Common myeloid progenitor, CD34-positive (primary cell): ENCODE measurements around the gene SLC9A8.
"Not testable (repeated sequence)": the region's sequence is repeated elsewhere in the genome, so short reads cannot be mapped to it uniquely, and the experiment has no call there.

Experiments
- CTCF ChIA-PET: fragments of 350-600 bp; sonication (Branson Sonifier 250); formaldehyde crosslinking; loops from one replicate; lab custom pipeline; 2021; ENCODE audit warnings: antibody characterized with exemption; lab: Charles Lee
- POLR2A ChIA-PET: fragments of 350-600 bp; sonication (Branson Sonifier 250); formaldehyde crosslinking; loops from one replicate; lab custom pipeline; 2021; ENCODE audit warnings: antibody characterized with exemption; lab: Charles Lee
- DNase-seq, 3 donors: peaks; one replicate each; pipeline versions ENCODE4 v3.0.0 to v3.0.0-alpha.2; 2013
- H3K27ac ChIP-seq, 2 experiments: 1 replicate in 1 of 2; 2 replicates in 1 of 2; pipeline ENCODE4 v1.7.0; 2013; ENCODE audit warnings: inconsistent platforms in 2 of 2, low read length in 2 of 2, mild to moderate bottlenecking in 2 of 2, low read depth in 1 of 2, moderate library complexity in 1 of 2; ENCODE audit not compliant: severe bottlenecking in 2 of 2, insufficient read depth in 1 of 2, poor library complexity in 1 of 2
- H3K27me3 ChIP-seq, 5 experiments: replicated peaks in 2 of 5; 1 replicate in 3 of 5; 2 replicates in 2 of 5; pipeline versions ENCODE4 v1.6.1 to v1.7.0; 2013; ENCODE audit warnings: low read length in 4 of 5, mild to moderate bottlenecking in 2 of 5, moderate library complexity in 2 of 5, inconsistent platforms in 1 of 5; ENCODE audit not compliant: insufficient read depth in 5 of 5, control insufficient read depth in 4 of 5
- H3K36me3 ChIP-seq, 4 experiments: 1 replicate in 2 of 4; 2 replicates in 2 of 4; pipeline versions ENCODE4 v1.6.1 to v1.7.0; 2013; ENCODE audit warnings: low read length in 3 of 4, control low read depth in 1 of 4, mild to moderate bottlenecking in 1 of 4; ENCODE audit not compliant: control insufficient read depth in 4 of 4, insufficient read depth in 4 of 4
- H3K4me1 ChIP-seq, 4 experiments: 1 replicate in 3 of 4; 2 replicates in 1 of 4; pipeline versions ENCODE4 v1.6.1 to v1.7.1; 2013; ENCODE audit warnings: low read length in 3 of 4, mild to moderate bottlenecking in 3 of 4, control low read depth in 1 of 4, inconsistent platforms in 1 of 4, moderate library complexity in 1 of 4; ENCODE audit not compliant: control insufficient read depth in 4 of 4, insufficient read depth in 4 of 4; ENCODE audit errors: control extremely low read depth in 1 of 4
- H3K4me3 ChIP-seq, 7 experiments: 1 replicate in 4 of 7; 2 replicates in 3 of 7; pipeline versions ENCODE4 v1.5.1 to v1.7.0; 2013; ENCODE audit warnings: mild to moderate bottlenecking in 7 of 7, low read length in 6 of 7, moderate library complexity in 6 of 7, inconsistent platforms in 2 of 7, low read depth in 2 of 7, control low read depth in 1 of 7; ENCODE audit not compliant: insufficient read depth in 4 of 7, control insufficient read depth in 1 of 7; ENCODE audit errors: extremely low read depth in 1 of 7
- H3K9me3 ChIP-seq, 5 experiments: 1 replicate in 4 of 5; 2 replicates in 1 of 5; pipeline versions ENCODE4 v1.6.1 to v1.7.1; 2013; ENCODE audit warnings: low read length in 4 of 5, mild to moderate bottlenecking in 2 of 5, inconsistent platforms in 1 of 5, low read depth in 1 of 5, moderate library complexity in 1 of 5; ENCODE audit not compliant: control insufficient read depth in 4 of 5, insufficient read depth in 2 of 5; ENCODE audit errors: control extremely low read depth in 1 of 5
- WGBS: methylation state at CpG from one replicate; pipeline ENCODE4 v1.1.5; 2013; ENCODE audit not compliant: insufficient coverage; 5-methylcytosine and 5-hydroxymethylcytosine counted together

SLC9A8 gene

GRCh38 chr20:49891476-49892110, 79.0 kb downstream of the SLC9A8 start:
- H3K4me3 ChIP-seq: no peak overlapping the region
- ChIA-PET POLR2A (no interaction called here), CTCF (interaction anchor here (1.0 kb wide), 1 partner anchor 22 kb away, joined by 3 read pairs; no protein-coding TSS in a partner anchor)
- no peaks in the 10 kb centered on the region for H3K9me3 ChIP-seq
- H3K4me1 ChIP-seq: peaks cover 0 to 34% (median 12%) of the 10 kb centered on the region in 4 experiments
- 97% methylated on average over 10 of the region's 13 CpGs for WGBS
- no peaks in the 10 kb centered on the region for H3K27me3 ChIP-seq
- peaks cover 0 to 26% (median 14%) of the 10 kb centered on the region in 4 experiments for H3K36me3 ChIP-seq
- no peak overlapping the region for H3K27ac ChIP-seq
- no peak for DNase-seq

- no peak for DNase-seq
- Histone ChIP-seq H3K27me3 (no peaks in the 10 kb centered on the region), H3K27ac (no peak overlapping the region), H3K4me3 (no peak overlapping the region), H3K9me3 (no peaks in the 10 kb centered on the region), H3K4me1 (peaks cover 0 to 34% (median 12%) of the 10 kb centered on the region in 4 experiments), H3K36me3 (peaks cover 0 to 20% (median 9%) of the 10 kb centered on the region in 4 experiments)
- 85% methylated on average over 7 of the region's 9 CpGs for WGBS
- CTCF ChIA-PET: interaction anchor here (1.0 to 1.4 kb wide), 3 partner anchors 17 to 87 kb away, joined by 3 to 5 read pairs (median 4); no protein-coding TSS in a partner anchor
- POLR2A ChIA-PET: no interaction called here
These were observed 79.6 kb downstream of the SLC9A8 start for GRCh38 chr20:49892260-49892659.

- DNase-seq: no peak
- POLR2A ChIA-PET: no interaction called here
- no peak overlapping the region for H3K27ac ChIP-seq
- CTCF ChIA-PET: interaction anchor here (1.0 to 1.4 kb wide), 3 partner anchors 17 to 86 kb away, joined by 3 to 5 read pairs (median 4); no protein-coding TSS in a partner anchor
- peaks cover 0 to 14% (median 5%) of the 10 kb centered on the region in 4 experiments for H3K36me3 ChIP-seq
- WGBS: 91% methylated on average over 9 of the region's 11 CpGs
- peaks cover 0 to 34% (median 12%) of the 10 kb centered on the region in 4 experiments for H3K4me1 ChIP-seq
- H3K4me3 ChIP-seq: no peak overlapping the region
- no peaks in the 10 kb centered on the region for H3K27me3 ChIP-seq
- H3K9me3 ChIP-seq: no peaks in the 10 kb centered on the region
These were observed 80.2 kb downstream of the SLC9A8 start for GRCh38 chr20:49892817-49893216.

- CTCF ChIA-PET: interaction anchor here (1.2 to 1.4 kb wide), 2 partner anchors 16 to 86 kb away, joined by 4 to 5 read pairs; no protein-coding TSS in a partner anchor
- WGBS: 95% methylated on average over 9 of the region's 12 CpGs
These were observed 80.8 kb downstream of the SLC9A8 start for GRCh38 chr20:49893242-49894072.

GRCh38 chr20:49894073-49894470, 81.4 kb downstream of the SLC9A8 start:
- CTCF ChIA-PET: interaction anchor here (0.6 kb wide), 1 partner anchor 13 kb away, joined by 3 read pairs; no protein-coding TSS in a partner anchor
- Histone ChIP-seq H3K27me3 (no peaks in the 10 kb centered on the region), H3K4me1 (peaks cover 0 to 29% (median 8%) of the 10 kb centered on the region in 4 experiments), H3K9me3 (no peaks in the 10 kb centered on the region), H3K36me3 (peaks cover 0 to 9% (median 2%) of the 10 kb centered on the region in 4 experiments), H3K27ac (no peak overlapping the region), H3K4me3 (no peak overlapping the region)
- no peak for DNase-seq
- POLR2A ChIA-PET: no interaction called here
- WGBS: 100% methylated on average over 1 of the region's 6 CpGs

More at GRCh38 chr20:49893242-49894072, 80.8 kb downstream of the SLC9A8 start:
- Histone ChIP-seq H3K27ac (no peak overlapping the region), H3K4me1 (peaks cover 0 to 34% (median 12%) of the 10 kb centered on the region in 4 experiments), H3K9me3 (no peaks in the 10 kb centered on the region), H3K4me3 (no peak overlapping the region), H3K27me3 (no peaks in the 10 kb centered on the region), H3K36me3 (peaks cover 0 to 13% (median 3%) of the 10 kb centered on the region in 4 experiments)
- POLR2A ChIA-PET: no interaction called here
- DNase-seq: no peak

- POLR2A ChIA-PET: not testable (repeated sequence)
These were observed 83.0 kb downstream of the SLC9A8 start for GRCh38 chr20:49895474-49896093.

More at GRCh38 chr20:49895474-49896093, 83.0 kb downstream of the SLC9A8 start:
- DNase-seq, H3K27me3 ChIP-seq, H3K27ac ChIP-seq, H3K4me3 ChIP-seq, H3K9me3 ChIP-seq, H3K36me3 ChIP-seq: not testable (repeated sequence)
- CTCF ChIA-PET: interaction anchor here (0.7 kb wide), 1 partner anchor 9 kb away, joined by 3 read pairs; no protein-coding TSS in a partner anchor
- peaks cover 0 to 14% (median 0%) of the 10 kb centered on the region in 4 experiments for H3K4me1 ChIP-seq
- 100% methylated on average over 4 of the region's 7 CpGs for WGBS
